CD4-positive, alpha-beta T cell treated with Interleukin-2 at 100 ng/mL for 4 hours (primary cell): ENCODE data around the gene DISC1.
"Not testable (repeated sequence)": the region's sequence is repeated elsewhere in the genome, so short reads cannot be mapped to it uniquely, and the experiment has no call there.

Source experiments
- DNase-seq: peaks from one replicate; pipeline ENCODE4 v3.0.0-alpha.2; 2020; ENCODE audit warnings: low spot score

DISC1 gene

GRCh38 chr1:231605149-231606100 is 21.2 kb upstream of the DISC1 start:
- DNase-seq, result no peak

DNA sequence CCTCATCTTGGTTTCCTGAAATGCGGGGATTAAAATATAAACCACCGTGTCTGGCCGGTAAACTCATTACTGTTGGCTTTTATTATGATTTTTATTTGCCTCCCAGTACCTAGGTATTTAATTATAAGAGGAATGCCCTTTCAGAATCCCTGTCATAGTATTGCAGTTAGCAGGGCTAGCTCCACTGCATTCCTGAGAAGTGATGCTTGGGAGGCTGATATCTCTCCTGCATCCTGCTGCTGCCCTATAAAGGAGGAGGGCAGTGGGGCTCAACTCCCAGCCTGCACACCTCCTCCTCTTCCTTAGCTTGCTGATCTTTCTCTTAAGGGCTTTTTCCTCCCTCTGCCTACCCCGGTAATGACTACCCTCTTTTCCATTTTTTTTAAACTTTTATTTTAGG is 19.9 kb upstream of the DISC1 start:
- DNase-seq, result no peak

DNA sequence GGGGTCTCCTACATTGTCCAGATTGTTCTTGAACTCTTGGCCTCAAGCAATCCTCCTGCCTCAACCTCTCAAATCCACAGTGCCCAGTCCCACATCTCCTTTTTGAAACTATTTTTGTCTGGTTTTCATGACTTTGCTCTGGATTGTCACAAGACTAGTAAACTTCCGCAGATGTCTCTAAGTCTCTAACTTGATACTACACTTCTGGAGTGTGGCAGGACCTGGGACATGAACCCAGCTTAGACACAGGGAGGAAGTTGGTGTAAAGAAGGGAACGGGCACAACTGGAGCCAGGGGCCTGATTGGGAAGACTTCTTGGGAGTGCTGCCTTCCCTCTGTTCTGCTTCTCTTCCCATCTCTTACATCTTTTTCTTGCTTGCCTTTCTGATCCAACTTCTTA is 16.2 kb upstream of the DISC1 start:
- no peak for DNase-seq

- no peak for DNase-seq
Measured at GRCh38 chr1:231611111-231611510, 15.5 kb upstream of the DISC1 start.

DNA sequence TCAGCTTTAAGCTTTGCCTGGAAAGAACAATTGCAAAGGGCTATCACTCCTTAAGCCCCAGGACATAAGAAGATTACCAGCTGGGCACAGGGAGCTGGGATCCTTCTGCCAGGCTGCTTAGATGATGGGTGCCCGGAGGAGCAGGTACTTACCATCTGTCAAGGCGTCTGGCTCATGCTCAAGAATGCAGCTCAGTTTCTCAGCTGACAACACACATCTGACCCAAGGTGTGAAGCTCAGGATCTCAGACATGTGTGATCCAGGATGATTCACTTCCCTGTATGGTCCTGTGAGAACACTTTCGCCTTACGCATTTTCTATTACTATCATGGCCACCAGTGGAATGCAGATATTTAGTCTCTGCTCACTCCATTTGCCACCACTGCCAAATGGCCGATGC is 14.7 kb upstream of the DISC1 start:
- DNase-seq, result no peak

GRCh38 chr1:231612393-231613089 is 14.0 kb upstream of the DISC1 start:
- peak; percentile 62 for DNase-seq

DNA sequence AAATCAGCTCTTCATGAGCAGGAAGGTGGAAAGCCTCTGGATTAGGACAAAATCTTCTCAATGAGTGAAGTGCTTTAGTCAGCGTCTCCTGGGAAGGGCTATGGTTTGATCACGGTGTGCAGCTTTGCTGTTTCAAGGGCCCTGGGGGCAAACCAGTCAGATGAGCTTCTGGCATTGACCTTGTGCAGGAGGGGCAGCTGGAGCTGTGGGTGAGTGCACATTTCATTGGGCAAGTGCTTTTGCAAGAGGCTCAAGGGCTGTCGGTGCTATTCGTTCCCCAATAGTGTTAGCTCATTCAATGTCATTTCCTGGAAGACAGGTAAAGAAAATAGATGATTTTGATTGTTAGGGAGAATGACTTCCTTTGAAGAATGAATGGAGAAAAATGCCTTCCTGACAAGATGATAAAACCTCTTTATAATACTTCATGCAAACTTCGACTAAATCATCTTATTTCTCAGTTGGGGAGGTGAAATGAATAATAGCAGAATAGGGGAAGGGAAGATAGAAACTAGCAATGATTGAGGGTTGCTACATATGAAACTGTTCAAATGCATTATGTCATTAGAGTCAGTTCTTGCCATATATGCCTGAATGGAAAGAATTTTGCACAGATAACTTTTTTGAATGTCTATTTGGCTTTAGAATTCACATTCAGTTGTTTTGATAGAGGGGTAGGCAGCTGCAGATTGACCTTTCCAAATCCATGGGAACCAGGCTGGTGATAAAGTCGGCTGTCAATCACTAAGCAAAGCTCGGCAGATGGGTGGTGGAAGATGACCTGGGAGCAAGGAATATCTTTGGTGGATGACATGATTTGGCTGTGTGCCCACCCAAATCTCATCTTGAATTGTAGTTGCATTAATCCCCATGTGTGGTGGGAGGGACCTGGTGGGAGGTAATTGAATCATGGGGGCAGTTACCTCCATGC is 12.9 kb upstream of the DISC1 start:
- no peak for DNase-seq

- no peak for DNase-seq
Measured at GRCh38 chr1:231616667-231617066, 9.9 kb upstream of the DISC1 start.

GRCh38 chr1:231618609-231619256 is 7.9 kb upstream of the DISC1 start:
- no peak for DNase-seq

DNA sequence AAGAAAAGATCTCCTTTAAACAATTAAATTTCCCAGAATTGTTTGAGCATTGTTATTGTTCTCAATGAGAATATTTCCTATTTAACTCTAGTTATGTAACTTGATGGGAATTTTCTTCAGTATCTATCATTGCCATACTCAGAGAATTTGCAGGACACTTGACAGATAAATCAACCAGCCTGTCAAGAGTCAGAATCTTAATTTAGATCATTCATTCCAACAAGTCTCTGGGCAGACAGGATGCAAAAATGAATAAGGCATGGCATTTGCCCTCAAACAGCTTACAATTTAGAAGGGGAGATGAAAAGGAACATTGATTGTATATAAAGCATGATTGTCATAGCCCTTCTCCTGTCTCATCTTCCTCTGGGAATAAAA is 7.3 kb upstream of the DISC1 start:
- no peak for DNase-seq

DNA sequence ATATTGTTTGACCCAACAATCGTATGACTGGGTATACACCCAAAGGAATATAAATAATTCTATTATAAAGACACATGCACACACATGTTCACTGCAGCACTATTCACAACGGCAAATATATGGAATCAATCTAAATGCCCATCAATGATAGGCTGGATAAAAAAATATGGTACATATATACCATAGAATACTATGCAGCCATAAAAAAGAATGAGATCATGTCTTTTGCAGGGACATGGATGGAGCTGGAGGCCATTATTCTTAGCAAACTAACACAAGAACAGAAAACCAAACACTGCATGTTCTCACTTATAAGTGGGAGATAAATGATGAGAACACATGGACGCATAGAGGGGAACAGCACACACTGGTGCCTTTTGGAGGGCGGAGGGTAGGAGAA is 1.5 kb upstream of the DISC1 start:
- not testable (repeated sequence) for DNase-seq

DNA sequence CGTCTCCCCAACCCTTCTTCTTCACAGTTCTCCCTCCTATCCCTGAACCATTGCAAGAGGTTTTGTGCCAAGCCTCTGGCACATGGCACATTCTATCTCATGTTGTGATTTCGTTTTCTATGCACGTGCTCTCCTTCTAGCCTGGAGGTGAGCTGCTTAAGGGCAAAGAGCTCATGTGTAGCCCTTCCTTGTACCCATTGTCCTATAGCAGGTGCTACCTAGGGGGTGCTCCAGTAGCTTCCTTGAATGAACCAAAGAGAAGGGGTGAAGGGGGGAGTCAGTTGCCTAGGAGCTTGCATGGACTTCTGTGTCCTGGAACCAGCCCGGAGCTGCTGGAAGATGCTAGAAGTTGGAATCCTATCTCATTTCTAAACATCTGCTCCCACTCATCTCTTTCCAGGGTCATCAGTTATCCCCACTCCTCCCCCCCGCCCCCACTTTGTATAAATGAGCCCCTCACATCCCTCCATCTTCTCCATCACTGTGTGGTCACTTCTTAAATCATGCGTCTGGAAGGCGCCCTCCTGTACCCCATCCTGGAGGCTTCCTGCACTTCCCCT is 535 bp upstream of the DISC1 start:
- no peak for DNase-seq

GRCh38 chr1:231626951-231627614 is 493 bp downstream of the DISC1 start:
- peak; percentile 39 for DNase-seq

DNA sequence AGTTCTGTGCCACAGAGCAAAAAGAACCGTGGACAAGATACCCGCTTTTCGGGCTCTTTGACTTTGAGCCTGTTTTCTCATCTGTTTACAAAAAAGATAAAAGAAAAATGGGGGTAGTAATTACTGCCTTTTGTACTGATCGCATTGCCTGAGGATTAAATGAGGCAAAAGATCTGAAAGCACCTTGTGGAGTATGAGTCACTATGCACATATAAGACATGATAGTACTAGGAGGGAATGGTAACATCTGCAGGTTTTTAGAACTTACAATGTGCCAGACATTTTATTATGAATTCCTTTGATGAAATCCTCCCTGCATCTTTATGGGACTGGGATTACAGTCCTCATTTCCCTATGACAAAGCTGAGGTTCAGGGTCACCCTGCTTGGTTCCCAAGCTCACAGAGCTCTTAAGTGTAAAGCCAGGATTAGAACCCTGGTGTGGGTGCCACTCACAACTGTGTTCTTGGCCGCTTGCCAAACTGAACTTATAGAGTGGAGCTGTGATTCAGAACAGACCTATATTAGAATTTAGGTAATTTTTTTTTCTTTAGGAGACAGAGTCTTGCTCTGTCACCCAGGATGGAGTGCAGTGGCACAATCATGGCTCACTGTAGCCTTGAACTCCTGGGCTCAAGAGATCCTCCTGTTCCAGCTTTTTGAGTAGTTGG is 1.8 kb downstream of the DISC1 start:
- DNase-seq, result peak; percentile 56

- peak; percentile 33 for DNase-seq
Measured at GRCh38 chr1:231629132-231629531, 2.5 kb downstream of the DISC1 start.

- DNase-seq, result no peak
Measured at GRCh38 chr1:231630558-231631205, 4.1 kb downstream of the DISC1 start.

DNA sequence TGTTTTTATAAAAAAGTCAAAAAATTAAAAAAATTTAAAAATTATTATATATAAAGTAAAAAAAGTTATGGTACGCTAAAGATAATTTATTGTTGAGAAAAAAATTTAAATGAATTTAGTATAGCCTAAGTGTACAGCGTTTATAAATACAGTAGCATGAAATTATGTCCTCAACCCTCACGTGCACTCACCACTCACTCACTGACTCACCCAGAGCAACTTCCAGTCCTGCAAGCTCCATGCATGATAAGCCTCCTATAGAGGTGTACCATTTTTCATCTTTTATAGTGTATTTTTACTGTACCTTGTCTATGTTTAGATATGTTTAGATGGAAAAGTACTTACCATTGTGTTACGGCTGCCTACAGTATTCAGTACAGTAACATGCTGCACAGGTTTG is 5.1 kb downstream of the DISC1 start:
- DNase-seq, result no peak

GRCh38 chr1:231632119-231632518 is 5.5 kb downstream of the DISC1 start:
- DNase-seq, result no peak

GRCh38 chr1:231634323-231635013 is 7.9 kb downstream of the DISC1 start:
- DNase-seq, result no peak
